Natural killer cell (primary cell): ENCODE results near the gene GGT6. TPM values are rescaled to one million over a fixed set of nuclear protein-coding genes. Genes with fewer than 3 reads are reported as not detected.

Experiments
- ATAC-seq, 3 donors: fragments of 150-1000 bp in 2 of 3; fragments of 200-7000 bp in 1 of 3; cut with Tn5 transposase; 1 replicate in 1 of 3; 2 replicates in 2 of 3; pipeline ENCODE4 v1.10.0; 2021; ENCODE audit warnings: mild to moderate bottlenecking in 2 of 3, moderate library complexity in 2 of 3
- DNase-seq, 2 donors: peaks; one replicate each; pipeline versions ENCODE4 v3.0.0 to v3.0.0-alpha.2; 2013 to 2021; ENCODE audit warnings: mixed read lengths in 1 of 2
- H3K27ac ChIP-seq: one replicate; pipeline ENCODE4 v1.5.1; 2013; ENCODE audit warnings: mild to moderate bottlenecking, low read length
- H3K27me3 ChIP-seq: one replicate; pipeline ENCODE4 v1.6.1; 2013; ENCODE audit warnings: low read length; ENCODE audit not compliant: control insufficient read depth, insufficient read depth
- H3K36me3 ChIP-seq: one replicate; pipeline ENCODE4 v1.6.1; 2013; ENCODE audit warnings: low read length; ENCODE audit not compliant: control insufficient read depth, insufficient read depth
- H3K4me1 ChIP-seq: one replicate; pipeline ENCODE4 v1.6.1; 2013; ENCODE audit warnings: low read length; ENCODE audit not compliant: control insufficient read depth, insufficient read depth
- H3K4me3 ChIP-seq: one replicate; pipeline ENCODE4 v1.5.1; 2013; ENCODE audit warnings: low read length
- H3K9me3 ChIP-seq: one replicate; pipeline ENCODE4 v1.6.1; 2013; ENCODE audit warnings: low read length; ENCODE audit not compliant: control insufficient read depth, insufficient read depth
- H3K27ac Mint-ChIP-seq, 2 donors: one replicate each; pipeline ENCODE4 v1.8.0; 2022; ENCODE audit warnings: mild to moderate bottlenecking in 2 of 2, mixed read lengths in 2 of 2, moderate library complexity in 1 of 2
- H3K27me3 Mint-ChIP-seq, 2 donors: one replicate each; pipeline ENCODE4 v1.8.0; 2022; ENCODE audit warnings: low read depth in 2 of 2, mixed read lengths in 2 of 2
- H3K36me3 Mint-ChIP-seq: one replicate; pipeline ENCODE4 v1.8.0; 2022; ENCODE audit warnings: mixed read lengths
- H3K4me1 Mint-ChIP-seq, 2 donors: one replicate each; pipeline ENCODE4 v1.8.0; 2022; ENCODE audit warnings: mixed read lengths in 2 of 2
- H3K4me3 Mint-ChIP-seq: one replicate; pipeline ENCODE4 v1.8.0; 2022; ENCODE audit warnings: mild to moderate bottlenecking, moderate library complexity, mixed read lengths
- H3K9me3 Mint-ChIP-seq, 2 donors: one replicate each; pipeline ENCODE4 v1.8.0; 2022; ENCODE audit warnings: mixed read lengths in 2 of 2
- WGBS: methylation state at CpG from one replicate; pipeline ENCODE4 v1.1.7; 2013; ENCODE audit warnings: missing lambda C conversion rate; ENCODE audit not compliant: insufficient coverage; 5-methylcytosine and 5-hydroxymethylcytosine counted together
- intact Hi-C: fragments of 100-400 bp; cut with micrococcal nuclease; formaldehyde crosslinking; loops from one replicate; pipeline ENCODE4 v1.14.2; 2022
- total RNA-seq, 4 donors: library from RNA; stranded (reverse); fragments of 120-200 nt in 1 of 4; gene quantifications; one replicate each; pipeline versions ENCODE4 v1.2.3 to v1.2.4, GENCODE V29; 2013 to 2022
- TF ChIP-seq, protein P1 (sequence below): fragments of 200-600 bp; IDR thresholded peaks from one replicate; pipeline ENCODE4 v1.8.0; 2022; ENCODE audit warnings: antibody characterized with exemption

GGT6 gene
- total RNA-seq, 3 donors from 2014 or later (not counting 1 experiment from before 2014, with no cell fraction given): not detected

DNA sequence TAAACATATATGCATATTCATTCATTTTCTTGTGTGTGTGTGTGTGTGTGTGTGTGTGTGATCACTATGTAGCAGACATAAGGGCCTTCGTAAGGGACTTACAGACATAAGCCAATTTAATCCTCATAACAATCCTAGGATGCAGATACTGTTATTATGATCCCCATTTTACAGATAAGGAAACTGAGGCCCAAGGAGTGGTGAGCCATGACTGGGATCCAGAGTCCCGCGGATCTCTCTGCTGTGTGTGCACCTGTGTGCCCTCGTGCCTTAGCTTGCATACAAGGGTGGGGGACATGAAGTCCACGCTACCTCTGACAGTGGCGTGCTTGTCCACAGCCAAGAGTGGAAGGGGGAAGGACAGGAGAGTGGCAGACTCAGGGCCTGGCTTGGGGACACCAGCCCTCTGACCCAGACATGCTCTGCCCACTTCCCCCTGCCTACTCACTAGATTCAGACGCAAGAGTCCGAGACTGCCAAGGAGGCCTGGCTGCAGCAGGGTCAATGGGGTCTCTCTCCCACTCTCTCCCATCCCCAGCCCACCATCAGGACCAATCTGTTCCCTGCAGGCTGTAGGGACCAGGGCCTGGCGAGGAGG lies 14.2 kb upstream of the GGT6 start:
- Mint-ChIP-seq H3K9me3 (no peaks in the 10 kb centered on the region), H3K4me1 (no peaks in the 10 kb centered on the region), H3K4me3 (no peak overlapping the region), H3K27ac (no peak overlapping the region), H3K36me3 (no peaks in the 10 kb centered on the region), H3K27me3 (no peaks in the 10 kb centered on the region)
- no peak for DNase-seq
- H3K4me1 ChIP-seq: no peaks in the 10 kb centered on the region
- H3K27ac ChIP-seq: no peak overlapping the region
- H3K27me3 ChIP-seq: no peaks in the 10 kb centered on the region
- ATAC-seq: no peak
- no peak overlapping the region for H3K4me3 ChIP-seq
- no peaks in the 10 kb centered on the region for H3K9me3 ChIP-seq
- TF ChIP-seq, protein P1, sequence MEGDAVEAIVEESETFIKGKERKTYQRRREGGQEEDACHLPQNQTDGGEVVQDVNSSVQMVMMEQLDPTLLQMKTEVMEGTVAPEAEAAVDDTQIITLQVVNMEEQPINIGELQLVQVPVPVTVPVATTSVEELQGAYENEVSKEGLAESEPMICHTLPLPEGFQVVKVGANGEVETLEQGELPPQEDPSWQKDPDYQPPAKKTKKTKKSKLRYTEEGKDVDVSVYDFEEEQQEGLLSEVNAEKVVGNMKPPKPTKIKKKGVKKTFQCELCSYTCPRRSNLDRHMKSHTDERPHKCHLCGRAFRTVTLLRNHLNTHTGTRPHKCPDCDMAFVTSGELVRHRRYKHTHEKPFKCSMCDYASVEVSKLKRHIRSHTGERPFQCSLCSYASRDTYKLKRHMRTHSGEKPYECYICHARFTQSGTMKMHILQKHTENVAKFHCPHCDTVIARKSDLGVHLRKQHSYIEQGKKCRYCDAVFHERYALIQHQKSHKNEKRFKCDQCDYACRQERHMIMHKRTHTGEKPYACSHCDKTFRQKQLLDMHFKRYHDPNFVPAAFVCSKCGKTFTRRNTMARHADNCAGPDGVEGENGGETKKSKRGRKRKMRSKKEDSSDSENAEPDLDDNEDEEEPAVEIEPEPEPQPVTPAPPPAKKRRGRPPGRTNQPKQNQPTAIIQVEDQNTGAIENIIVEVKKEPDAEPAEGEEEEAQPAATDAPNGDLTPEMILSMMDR: no peak
- no peaks in the 10 kb centered on the region for H3K36me3 ChIP-seq
- 91% methylated on average over 9 of the region's 9 CpGs for WGBS
- intact Hi-C loops: no loop called here

DNA sequence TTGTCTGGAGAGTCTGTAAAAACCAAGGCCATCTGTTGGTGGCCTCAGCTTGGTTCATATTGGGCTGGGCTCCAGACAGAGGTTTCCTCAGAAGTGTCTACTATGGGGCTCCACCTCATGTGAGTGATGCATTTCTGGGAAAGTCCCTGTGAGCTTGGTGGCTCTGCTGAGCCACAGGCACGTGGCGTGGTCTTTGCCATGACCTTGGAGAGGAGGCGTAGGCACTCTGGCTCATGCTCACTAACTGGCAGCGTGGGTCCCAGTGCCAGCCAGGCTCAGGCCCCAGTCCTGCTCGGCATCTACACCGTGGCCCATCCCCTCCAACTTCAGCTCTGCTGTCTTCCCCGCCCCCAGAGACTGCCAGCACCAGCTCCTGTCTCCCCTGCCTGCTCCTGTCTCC lies 13.3 kb upstream of the GGT6 start:
- intact Hi-C loops: no loop called here
- H3K36me3 Mint-ChIP-seq: no peaks in the 10 kb centered on the region
- WGBS: 50% methylated on average over 7 of the region's 7 CpGs
- no peak overlapping the region for H3K27ac Mint-ChIP-seq
- no peaks in the 10 kb centered on the region for H3K4me1 Mint-ChIP-seq
- H3K36me3 ChIP-seq: no peaks in the 10 kb centered on the region
- no peaks in the 10 kb centered on the region for H3K27me3 ChIP-seq
- no peak overlapping the region for H3K4me3 ChIP-seq
- TF ChIP-seq, protein P1: no peak
- H3K9me3 ChIP-seq: no peaks in the 10 kb centered on the region
- H3K27ac ChIP-seq: no peak overlapping the region
- H3K9me3 Mint-ChIP-seq: no peaks in the 10 kb centered on the region
- H3K4me3 Mint-ChIP-seq: no peak overlapping the region
- ATAC-seq (peak; percentile 47 to 92 (median 91)), DNase-seq (peak in 1 of 2 donors; percentile 74)
- no peaks in the 10 kb centered on the region for H3K27me3 Mint-ChIP-seq
- H3K4me1 ChIP-seq: no peaks in the 10 kb centered on the region

DNA sequence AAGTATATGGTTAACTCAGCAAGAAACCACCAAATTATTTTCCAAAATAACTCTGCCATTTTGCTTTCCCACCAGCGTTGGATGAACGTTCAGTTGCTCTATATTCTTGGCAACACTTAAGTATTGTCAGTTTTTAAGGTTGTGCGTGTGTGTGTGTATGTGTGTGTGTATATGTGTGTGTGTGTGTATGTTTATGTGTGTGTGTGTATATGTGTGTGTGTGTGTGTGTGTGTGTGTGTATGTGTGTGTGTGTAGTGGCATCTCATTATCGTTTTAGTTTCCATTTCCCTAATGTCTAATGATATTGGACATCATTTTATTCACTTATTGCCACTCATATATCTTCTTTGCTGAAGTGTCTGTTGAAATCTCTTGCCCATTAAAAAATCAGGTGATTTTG lies 12.7 kb upstream of the GGT6 start:
- H3K9me3 ChIP-seq: no peaks in the 10 kb centered on the region
- 76% methylated on average over 3 of the region's 4 CpGs for WGBS
- H3K4me3 Mint-ChIP-seq: no peak overlapping the region

More for the DNA sequence above, 12.7 kb upstream of the GGT6 start:
- Mint-ChIP-seq H3K9me3 (no peaks in the 10 kb centered on the region), H3K4me1 (no peaks in the 10 kb centered on the region), H3K36me3 (no peaks in the 10 kb centered on the region), H3K27ac (no peak overlapping the region), H3K27me3 (no peaks in the 10 kb centered on the region)
- Histone ChIP-seq H3K36me3 (no peaks in the 10 kb centered on the region), H3K4me3 (no peak overlapping the region), H3K4me1 (no peaks in the 10 kb centered on the region), H3K27ac (no peak overlapping the region), H3K27me3 (no peaks in the 10 kb centered on the region)
- TF ChIP-seq, protein P1: no peak
- no peak for ATAC-seq
- no peak for DNase-seq
- intact Hi-C loops: no loop called here
